A673 (cell line): ENCODE data around the gene ZBTB21.

Experiments used
- CTCF ChIP-seq: fragments of 300-800, 200-600 bp; sonication (generic); conservative IDR thresholded peaks from 2 replicates; pipeline ENCODE4 v1.5.1; 2017; ENCODE audit warnings: low read depth, mild to moderate bottlenecking, antibody characterized with exemption, low read length, moderate library complexity, mixed read lengths
- EZH2 ChIP-seq: fragments of 200-600 bp; sonication (generic); IDR thresholded peaks from 2 replicates; pipeline ENCODE4 v1.6.1; 2017; ENCODE audit warnings: borderline replicate concordance, low read depth, mild to moderate bottlenecking, mixed read lengths, antibody characterized with exemption, low read length; ENCODE audit not compliant: poor library complexity, severe bottlenecking

GRCh38 chr21:41953249-41953830 is 56.8 kb downstream of the ZBTB21 start:
- no peak for TF ChIP-seq CTCF
- TF ChIP-seq EZH2 = no peak
